Measurements from ENCODE around the gene CAPN14.

DNA sequence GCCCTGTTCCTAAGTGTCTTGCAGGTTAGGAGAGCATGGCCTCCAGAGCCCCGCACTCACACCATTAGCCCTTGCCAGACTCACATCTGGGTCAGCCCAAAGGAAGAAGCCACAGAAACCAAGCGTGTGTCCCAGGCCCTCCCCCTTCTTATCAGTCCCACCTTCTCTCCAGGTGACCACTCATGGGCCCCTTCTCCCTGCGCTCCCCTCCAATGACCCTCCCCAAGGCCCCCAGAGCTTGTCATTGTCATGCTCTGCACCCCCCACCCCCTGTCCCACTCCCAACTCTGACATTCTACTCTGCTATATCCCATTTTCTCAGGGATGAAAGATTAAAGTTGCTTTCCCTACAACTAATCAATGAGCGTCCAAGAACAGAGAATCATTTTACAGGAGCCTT, 30.1 kb downstream of the CAPN14 start:
- TF ChIP-seq CTCF (conservative IDR thresholded peaks at IDR 0.05): no peak
- TF ChIP-seq ZFX (IDR thresholded peaks at IDR 0.05): no peak

Data from C4-2B (cell line).